Heart right ventricle (tissue), 16 donors: ENCODE measurements around the gene RALGAPA2. TPM values are rescaled to one million over a fixed set of nuclear protein-coding genes. Genes with fewer than 3 reads are reported as not detected.

Source experiments
- ATAC-seq, 8 donors: fragments of 200-7000 bp; cut with Tn5 transposase; one replicate each; pipeline ENCODE4 v1.9.1; 2020; ENCODE audit warnings: mild to moderate bottlenecking in 8 of 8, moderate library complexity in 8 of 8, moderate number of reproducible peaks in 1 of 8
- DNase-seq, 2 donors: peaks; one replicate each; pipeline ENCODE4 v3.0.0-alpha.2; 2020
- H3K27ac ChIP-seq, 10 donors: fragments of 200-600 bp; sonication (generic) in 2 of 10; one replicate each; pipeline versions ENCODE4 v1.5.0 to v1.8.0; 2020 to 2022; ENCODE audit warnings: mild to moderate bottlenecking in 3 of 10
- H3K27me3 ChIP-seq, 7 donors: fragments of 200-600 bp; one replicate each; pipeline ENCODE4 v1.8.0; 2021 to 2022; ENCODE audit warnings: mild to moderate bottlenecking in 2 of 7
- H3K36me3 ChIP-seq, 9 donors: fragments of 200-600 bp; sonication (generic) in 1 of 9; one replicate each; pipeline versions ENCODE4 v1.5.0 to v1.8.0; 2020 to 2022; ENCODE audit warnings: mild to moderate bottlenecking in 2 of 9
- H3K4me1 ChIP-seq, 9 donors: fragments of 200-600 bp; sonication (generic) in 1 of 9; one replicate each; pipeline versions ENCODE4 v1.5.0 to v1.8.0; 2020 to 2022; ENCODE audit warnings: mild to moderate bottlenecking in 4 of 9
- H3K4me3 ChIP-seq, 10 donors: fragments of 200-600 bp; sonication (generic) in 2 of 10; one replicate each; pipeline versions ENCODE4 v1.5.0 to v1.8.0; 2020 to 2022; ENCODE audit warnings: mild to moderate bottlenecking in 7 of 10, moderate library complexity in 2 of 10
- H3K9me3 ChIP-seq, 11 donors: fragments of 200-600 bp in 10 of 11; sonication (generic) in 2 of 11; one replicate each; pipeline versions ENCODE4 v1.5.0 to v1.8.0; 2013 to 2022; ENCODE audit warnings: mild to moderate bottlenecking in 2 of 11, control low read depth in 1 of 11, moderate library complexity in 1 of 11
- WGBS, 2 donors: extraction: QIAGEN DNeasy Blood & Tissue Kit; methylation state at CpG; one replicate each; pipeline ENCODE4 v1.1.7; 2013; ENCODE audit warnings: inconsistent platforms in 1 of 2; 5-methylcytosine and 5-hydroxymethylcytosine counted together
- intact Hi-C, 10 donors: fragments of 100-400 bp; cut with DNase I; formaldehyde crosslinking; loops; one replicate each; pipeline versions ENCODE4 v1.11.1 to v1.14.2; 2022
- polyA plus RNA-seq, 2 donors: library from polyadenylated mRNA; stranded (reverse); fragments of 200-250 nt; gene quantifications; one replicate each; pipeline ENCODE4 v1.2.3, GENCODE V29; 2013
- total RNA-seq, 10 donors: library from RNA; stranded (reverse); fragmentation: NEBNext Ultra II Directional in 3 of 10; extraction: Animal tissue kit (Norgen Biotek cat#: 25700) in 3 of 10; gene quantifications; one replicate each; pipeline versions ENCODE4 v1.2.1 to v1.2.4, GENCODE V29; 2021 to 2023
- TF ChIP-seq, protein P1 (sequence below), 9 donors: fragments of 200-600 bp; sonication (generic) in 2 of 9; IDR thresholded peaks; one replicate each; pipeline versions ENCODE4 v1.5.0 to v1.8.0; 2021 to 2022; ENCODE audit warnings: antibody characterized with exemption in 9 of 9, mild to moderate bottlenecking in 5 of 9, moderate library complexity in 1 of 9
- donor health status: Arrhythmogenic right ventricular cardiomyopathy.
- donor health status: ischemic (EF 13 %, LVEDD 7.1; RV severe dilation, severe dysfunction).
- donor health status: healthy with polysubstance abuse.
- donor health status: DM: no; HTN: yes; CAD: no.
- donor health status: DM: no; HTN: no; CAD: no.
- donor health status: ischemic (EF 25% LVEDD 6.9; RV normal size, moderate dysfunction).
- donor health status: ischemic (EF 25% LVEDD 5.7; RV mildly dilated, moderate dysfunction).
- donor health status: healthy.
- donor health status: DM: yes; HTN: yes; CAD: no.
- donor health status: Ischemic cardiomyopathy.
- donor health status: ischemic (EF 35%, LVEDD 5.7; RV mildly dilated, moderate dysfunction).
- donor health status: nonischemic (EF 11% LVEDD 7.7; RV severe dilation, severe dysfunction).
- donor health status: DM: yes; HTN: yes; CAD: no.
- donor health status: PGD.
- donor health status: ischemic (EF 29% LVEDD 5.4; RV normal size, mild dysfunction).
- donor health status: nonischemic (EF 23%, LVEDD 6.1; RV moderate dilation, normal function).

The RALGAPA2 gene
- total and polyA plus RNA-seq, 12 donors = 4.1 to 26.8 (median 18.2) TPM

DNA sequence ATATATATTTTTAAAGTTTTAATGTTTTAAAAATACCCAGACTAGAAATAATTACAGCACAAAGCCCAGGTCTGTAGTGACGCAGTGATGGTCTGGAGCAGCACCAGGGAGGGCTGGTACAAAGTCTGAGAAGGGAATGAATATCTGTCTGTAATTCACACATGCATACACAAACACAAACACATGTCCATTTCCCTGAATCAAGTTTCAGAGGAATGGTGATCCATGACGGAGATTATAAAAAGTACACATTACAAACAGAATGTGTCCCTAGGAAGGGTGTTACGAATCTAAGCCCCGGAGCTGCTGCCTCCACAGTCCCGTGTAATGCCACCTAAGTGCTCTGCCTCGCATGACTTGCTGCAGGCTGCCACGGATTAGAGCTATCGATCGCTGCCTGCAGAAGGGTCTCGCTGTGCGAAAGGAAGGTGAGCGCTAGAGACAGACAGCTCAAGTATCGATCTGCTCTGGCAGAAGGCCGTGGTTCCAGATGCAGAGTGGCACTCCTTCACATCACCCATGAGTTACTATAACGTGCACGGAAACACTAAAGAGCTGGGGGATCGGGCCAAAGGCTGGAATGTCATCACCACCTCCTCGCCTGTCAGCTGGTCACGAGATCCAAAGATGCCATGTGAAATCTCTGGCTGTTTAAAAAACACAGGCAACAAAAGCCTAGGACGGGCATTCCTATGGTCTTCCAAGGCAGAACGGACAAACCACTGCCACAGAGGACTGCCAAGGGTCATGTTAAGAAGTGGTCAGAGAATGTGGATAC is 257.4 kb downstream of the RALGAPA2 start:
- Histone ChIP-seq H3K27me3 (no peaks in the 10 kb centered on the region), H3K4me3 (no peak overlapping the region), H3K27ac (peak overlapping the region in 4 of 10 donors; percentile 33 to 57 (median 44)), H3K4me1 (peaks cover 0 to 42% (median 24%) of the 10 kb centered on the region in 9 donors), H3K9me3 (no peaks in the 10 kb centered on the region), H3K36me3 (peaks cover 0 to 25% (median 4%) of the 10 kb centered on the region in 9 donors)
- peak in 6 of 8 donors; percentile 21 to 57 (median 38) for ATAC-seq
- intact Hi-C loops = no loop called here
- TF ChIP-seq, protein P1, sequence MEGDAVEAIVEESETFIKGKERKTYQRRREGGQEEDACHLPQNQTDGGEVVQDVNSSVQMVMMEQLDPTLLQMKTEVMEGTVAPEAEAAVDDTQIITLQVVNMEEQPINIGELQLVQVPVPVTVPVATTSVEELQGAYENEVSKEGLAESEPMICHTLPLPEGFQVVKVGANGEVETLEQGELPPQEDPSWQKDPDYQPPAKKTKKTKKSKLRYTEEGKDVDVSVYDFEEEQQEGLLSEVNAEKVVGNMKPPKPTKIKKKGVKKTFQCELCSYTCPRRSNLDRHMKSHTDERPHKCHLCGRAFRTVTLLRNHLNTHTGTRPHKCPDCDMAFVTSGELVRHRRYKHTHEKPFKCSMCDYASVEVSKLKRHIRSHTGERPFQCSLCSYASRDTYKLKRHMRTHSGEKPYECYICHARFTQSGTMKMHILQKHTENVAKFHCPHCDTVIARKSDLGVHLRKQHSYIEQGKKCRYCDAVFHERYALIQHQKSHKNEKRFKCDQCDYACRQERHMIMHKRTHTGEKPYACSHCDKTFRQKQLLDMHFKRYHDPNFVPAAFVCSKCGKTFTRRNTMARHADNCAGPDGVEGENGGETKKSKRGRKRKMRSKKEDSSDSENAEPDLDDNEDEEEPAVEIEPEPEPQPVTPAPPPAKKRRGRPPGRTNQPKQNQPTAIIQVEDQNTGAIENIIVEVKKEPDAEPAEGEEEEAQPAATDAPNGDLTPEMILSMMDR (IDR thresholded peaks at IDR 0.05) = no peak
- no peak for DNase-seq
- WGBS, 2 donors = 72 to 80% methylated on average over 21 of the region's 21 CpGs

GRCh38 chr20:20454367-20454766 is 258.1 kb downstream of the RALGAPA2 start:
- H3K9me3 ChIP-seq = no peaks in the 10 kb centered on the region
- TF ChIP-seq, protein P1 (IDR thresholded peaks at IDR 0.05) = no peak
- H3K27ac ChIP-seq = peak overlapping the region in 1 of 10 donors; percentile 34
- H3K36me3 ChIP-seq = peaks cover 0 to 19% (median 4%) of the 10 kb centered on the region in 9 donors
- WGBS, 2 donors = 90 to 93% methylated on average over 4 of the region's 4 CpGs
- H3K4me1 ChIP-seq = peaks cover 0 to 42% (median 24%) of the 10 kb centered on the region in 9 donors
- no peak overlapping the region for H3K4me3 ChIP-seq
- H3K27me3 ChIP-seq = no peaks in the 10 kb centered on the region
- DNase-seq (no peak), ATAC-seq (no peak)
- intact Hi-C loops = no loop called here

DNA sequence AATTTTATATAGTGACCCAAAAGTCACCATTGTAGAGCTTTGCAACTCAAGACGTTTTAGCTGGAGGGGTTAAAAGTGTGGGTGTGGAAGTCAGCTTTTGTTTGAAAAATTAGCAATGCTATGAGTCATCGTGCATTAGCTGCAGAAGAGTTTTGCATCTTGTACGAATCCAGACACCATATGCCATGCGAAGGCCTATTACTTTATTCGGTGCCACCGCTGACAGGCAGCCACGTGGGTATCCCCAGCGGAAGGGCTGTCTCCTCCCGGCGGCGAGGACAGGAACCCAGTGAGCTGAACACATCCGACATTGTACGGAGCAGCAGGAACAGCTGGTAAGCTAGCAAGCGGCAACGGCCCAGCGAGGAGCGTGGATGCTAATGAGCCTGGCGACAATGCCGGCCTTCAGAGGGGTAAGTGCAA is 260.2 kb downstream of the RALGAPA2 start:
- Histone ChIP-seq H3K27ac (peak overlapping the region in 1 of 10 donors; percentile 33), H3K27me3 (no peaks in the 10 kb centered on the region), H3K4me3 (peak overlapping the region in 6 of 10 donors; percentile 8 to 29 (median 12)), H3K36me3 (peaks cover 0 to 10% (median 0%) of the 10 kb centered on the region in 9 donors), H3K4me1 (peaks cover 0 to 42% (median 24%) of the 10 kb centered on the region in 9 donors), H3K9me3 (no peaks in the 10 kb centered on the region)
- DNase-seq (peak; percentile 32 to 52), ATAC-seq (peak; percentile 34 to 82 (median 49))
- TF ChIP-seq, protein P1 (IDR thresholded peaks at IDR 0.05) = no peak
- WGBS, 2 donors = 32 to 36% methylated on average over 19 of the region's 19 CpGs
- intact Hi-C loops = no loop called here

- DNase-seq = peak; percentile 43 to 60
- peaks cover 0 to 7% (median 0%) of the 10 kb centered on the region in 9 donors for H3K36me3 ChIP-seq
- peak in 7 of 8 donors; percentile 40 to 89 (median 79) for ATAC-seq
- 40 to 43% methylated on average over 5 of the region's 5 CpGs for WGBS, 2 donors
- intact Hi-C loops = no loop called here
- no peak overlapping the region for H3K4me3 ChIP-seq
- TF ChIP-seq, protein P1 (IDR thresholded peaks at IDR 0.05) = no peak
- no peaks in the 10 kb centered on the region for H3K27me3 ChIP-seq
- H3K4me1 ChIP-seq = peaks cover 0 to 45% (median 24%) of the 10 kb centered on the region in 9 donors
- peak overlapping the region in 4 of 10 donors; percentile 21 to 38 (median 28) for H3K27ac ChIP-seq
- H3K9me3 ChIP-seq = no peaks in the 10 kb centered on the region
These were observed 261.9 kb downstream of the RALGAPA2 start for GRCh38 chr20:20450521-20450920.
